Glomerular visceral epithelial cell (primary cell): ENCODE results near the gene GID4.
A peak's percentile ranks its signal among the peaks of the same experiment; 100 is the strongest.

Experiments used
- DNase-seq: peaks from one replicate; pipeline ENCODE4 v3.0.0-alpha.2; 2016; ENCODE audit errors: extremely low spot score

GID4 gene

GRCh38 chr17:18016426-18016825 lies 22.8 kb upstream of the GID4 start:
- peak; percentile 78 for DNase-seq

- no peak for DNase-seq
Measured at GRCh38 chr17:18017958-18018357, 21.2 kb upstream of the GID4 start.

GRCh38 chr17:18018411-18018921 lies 20.7 kb upstream of the GID4 start:
- no peak for DNase-seq

GRCh38 chr17:18019838-18020154 lies 19.4 kb upstream of the GID4 start:
- DNase-seq = no peak

- DNase-seq = no peak
Measured at GRCh38 chr17:18020971-18021370, 18.2 kb upstream of the GID4 start.

- no peak for DNase-seq
Measured at GRCh38 chr17:18021372-18021771, 17.8 kb upstream of the GID4 start.

GRCh38 chr17:18025241-18025944 lies 13.8 kb upstream of the GID4 start:
- peak; percentile 57 for DNase-seq

GRCh38 chr17:18025945-18026776 lies 13.0 kb upstream of the GID4 start:
- peak; percentile 69 for DNase-seq

- no peak for DNase-seq
Measured at GRCh38 chr17:18027280-18027679, 11.9 kb upstream of the GID4 start.

GRCh38 chr17:18028114-18028951 lies 10.9 kb upstream of the GID4 start:
- no peak for DNase-seq

GRCh38 chr17:18028952-18029540 lies 10.2 kb upstream of the GID4 start:
- no peak for DNase-seq

GRCh38 chr17:18031955-18032354 lies 7.3 kb upstream of the GID4 start:
- DNase-seq = peak; percentile 53

GRCh38 chr17:18033442-18034099 lies 5.6 kb upstream of the GID4 start:
- peak; percentile 80 for DNase-seq

GRCh38 chr17:18035704-18036103 lies 3.5 kb upstream of the GID4 start:
- DNase-seq = no peak

GRCh38 chr17:18037486-18037885 lies 1.7 kb upstream of the GID4 start:
- no peak for DNase-seq

GRCh38 chr17:18038149-18038850 lies 908 bp upstream of the GID4 start:
- DNase-seq = no peak

GRCh38 chr17:18039535-18040260 lies 490 bp downstream of the GID4 start:
- no peak for DNase-seq

GRCh38 chr17:18040261-18040858 lies 1.2 kb downstream of the GID4 start:
- DNase-seq = no peak

- no peak for DNase-seq
Measured at GRCh38 chr17:18041776-18042175, 2.6 kb downstream of the GID4 start.

- no peak for DNase-seq
Measured at GRCh38 chr17:18042983-18043382, 3.8 kb downstream of the GID4 start.
